GDM1 (cell line): ENCODE measurements around the gene CTH.
"Not testable (repeated sequence)": the region's sequence is repeated elsewhere in the genome, so short reads cannot be mapped to it uniquely, and the experiment has no call there.

Experiments used
- DNase-seq: peaks from one replicate; lab custom pipeline; 2025; lab: John Stamatoyannopoulos, UW

Gene CTH

DNA sequence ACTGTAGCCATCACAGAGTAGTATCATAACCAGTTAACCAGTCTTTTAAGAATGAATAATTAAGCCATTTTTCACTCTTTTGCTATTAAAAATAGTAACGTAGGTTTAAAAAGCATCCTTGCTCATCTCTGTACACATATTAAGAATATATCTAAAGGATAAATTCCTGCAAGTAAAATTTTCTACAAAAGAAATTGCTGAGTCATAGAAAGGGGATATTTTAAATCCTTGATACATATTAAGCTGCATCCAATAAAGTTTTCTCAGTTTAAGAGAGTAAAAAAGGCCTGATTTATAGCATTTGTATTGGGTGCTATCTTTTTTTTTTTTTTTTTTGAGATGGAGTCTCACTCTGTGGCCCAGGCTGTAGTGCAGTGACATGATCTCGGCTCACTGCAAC, 1.9 kb upstream of the CTH start:
- DNase-seq, result no peak

DNA sequence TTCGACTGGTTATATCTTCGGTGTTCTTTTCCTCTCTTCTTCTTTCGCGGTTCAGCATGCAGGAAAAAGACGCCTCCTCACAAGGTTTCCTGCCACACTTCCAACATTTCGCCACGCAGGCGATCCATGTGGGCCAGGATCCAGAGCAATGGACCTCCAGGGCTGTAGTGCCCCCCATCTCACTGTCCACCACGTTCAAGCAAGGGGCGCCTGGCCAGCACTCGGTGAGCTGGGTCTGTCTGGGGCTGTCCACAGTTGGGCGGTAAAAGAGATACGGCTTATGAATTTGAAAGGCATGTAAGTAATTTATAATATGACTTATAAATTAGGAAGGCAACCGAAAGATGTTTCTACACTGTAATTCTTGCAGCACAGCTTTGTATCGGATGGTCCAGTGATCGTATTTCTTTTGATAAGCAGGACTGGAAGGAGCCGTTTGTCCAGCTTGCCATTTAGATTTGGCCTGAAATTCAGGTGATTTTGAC, 334 bp downstream of the CTH start:
- DNase-seq, result no peak

DNA sequence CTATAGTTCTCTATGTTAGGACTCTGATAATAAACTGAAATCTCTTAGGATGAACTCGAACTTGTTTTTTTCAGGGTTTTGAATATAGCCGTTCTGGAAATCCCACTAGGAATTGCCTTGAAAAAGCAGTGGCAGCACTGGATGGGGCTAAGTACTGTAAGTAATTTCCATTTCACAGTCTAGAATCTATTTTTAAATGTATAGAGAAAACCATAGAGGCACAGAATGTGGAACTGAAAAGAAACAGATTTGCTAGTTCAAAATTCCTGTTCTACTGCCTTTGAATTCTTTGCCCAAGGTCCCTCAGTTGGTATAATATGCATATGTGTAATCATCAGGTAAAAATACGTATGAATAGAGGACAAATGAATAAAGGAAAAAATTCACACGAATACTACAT, 4.8 kb downstream of the CTH start:
- DNase-seq, result no peak

DNA sequence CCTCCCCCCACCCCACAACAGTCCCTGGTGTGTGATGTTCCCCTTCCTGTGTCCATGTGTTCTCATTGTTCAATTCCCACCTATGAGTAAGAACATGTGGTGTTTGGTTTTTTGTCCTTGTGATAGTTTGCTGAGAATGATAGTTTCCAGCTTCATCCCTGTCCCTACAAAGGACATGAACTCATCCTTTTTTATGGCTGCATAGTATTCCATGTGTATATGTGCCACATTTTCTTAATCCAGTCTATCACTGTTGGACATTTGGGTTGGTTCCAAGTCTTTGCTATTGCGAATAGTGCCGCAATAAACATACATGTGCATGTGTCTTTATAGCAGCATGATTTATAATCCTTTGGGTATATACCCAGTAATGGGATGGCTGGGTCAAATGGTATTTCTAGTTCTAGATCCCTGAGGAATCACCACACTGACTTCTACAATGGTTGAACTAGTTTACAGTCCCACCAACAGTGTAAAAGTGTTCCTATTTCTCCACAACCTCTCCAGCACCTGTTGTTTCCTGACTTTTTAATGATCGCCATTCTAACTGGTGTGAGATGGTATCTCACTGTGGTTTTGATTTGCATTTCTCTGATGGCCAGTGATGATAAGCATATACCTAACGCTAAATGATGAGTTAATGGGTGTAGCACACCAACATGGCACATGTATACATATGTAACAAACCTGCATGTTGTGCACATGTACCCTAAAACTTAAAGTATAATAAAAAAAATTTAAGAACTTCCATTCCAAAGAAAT, 8.1 kb downstream of the CTH start:
- not testable (repeated sequence) for DNase-seq

DNA sequence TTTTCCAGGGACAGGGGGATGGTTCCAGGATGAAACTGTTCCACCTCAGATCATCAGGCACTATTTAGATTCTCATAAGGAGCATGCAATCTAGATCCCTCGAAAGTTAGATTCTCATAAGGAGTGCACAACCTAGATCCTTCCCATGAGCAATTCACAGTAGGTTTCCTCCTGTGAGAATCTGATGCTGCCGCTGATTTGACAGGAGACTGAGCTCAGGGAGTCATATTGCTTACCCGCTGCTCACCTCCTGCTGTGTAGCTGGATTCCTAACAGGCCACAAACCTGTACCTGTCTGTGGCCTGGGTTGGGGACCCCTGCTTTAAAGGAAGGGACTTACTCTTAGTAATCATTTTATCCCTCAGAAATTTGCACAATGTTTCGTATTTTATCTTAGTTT, 9.3 kb downstream of the CTH start:
- DNase-seq, result no peak

DNA sequence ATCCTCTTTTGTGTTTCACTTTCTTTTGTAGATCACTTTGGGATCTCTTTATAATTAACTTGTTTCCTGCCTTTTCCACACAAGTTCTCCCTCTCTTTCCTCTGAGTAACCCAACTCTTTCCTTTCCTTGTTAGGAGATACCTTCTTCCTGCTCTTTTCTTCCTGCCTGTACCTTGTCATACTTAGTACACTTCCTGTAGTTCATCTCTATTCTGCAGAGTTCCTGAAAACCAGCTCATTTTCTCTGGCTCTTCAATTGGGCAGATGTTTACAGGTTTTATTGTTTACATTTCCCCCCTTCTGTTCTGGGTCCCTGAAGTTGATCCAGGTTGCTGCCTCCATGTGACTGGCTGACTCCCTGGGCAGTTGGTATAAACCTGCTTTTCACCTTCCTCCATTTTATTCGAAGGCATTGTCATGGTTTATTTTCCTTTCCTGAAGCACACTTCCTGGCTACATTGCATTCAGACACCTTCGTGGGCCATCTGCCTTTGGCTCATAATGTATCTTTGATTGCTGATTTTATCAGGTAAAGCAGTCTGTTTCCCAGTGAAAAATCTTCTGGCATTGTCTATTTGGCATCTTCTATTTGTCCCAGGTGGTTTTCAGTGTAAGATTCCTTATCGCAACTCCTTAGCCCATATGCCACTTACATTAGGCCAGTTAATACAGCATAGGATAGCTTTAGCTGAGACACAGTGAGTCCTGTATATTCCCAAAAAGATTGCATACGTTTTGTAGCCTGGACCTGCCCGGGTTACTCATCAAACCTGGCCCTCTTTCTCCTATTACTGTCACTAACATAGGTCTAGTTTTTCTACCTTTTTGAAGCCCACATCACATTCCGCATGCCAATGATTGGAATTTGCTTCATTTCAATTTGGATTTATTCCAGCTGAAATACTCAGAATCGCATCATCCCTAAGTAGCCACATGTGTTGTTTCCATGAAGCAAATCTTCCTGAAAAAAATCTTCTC, 15.4 kb downstream of the CTH start:
- DNase-seq, result no peak

DNA sequence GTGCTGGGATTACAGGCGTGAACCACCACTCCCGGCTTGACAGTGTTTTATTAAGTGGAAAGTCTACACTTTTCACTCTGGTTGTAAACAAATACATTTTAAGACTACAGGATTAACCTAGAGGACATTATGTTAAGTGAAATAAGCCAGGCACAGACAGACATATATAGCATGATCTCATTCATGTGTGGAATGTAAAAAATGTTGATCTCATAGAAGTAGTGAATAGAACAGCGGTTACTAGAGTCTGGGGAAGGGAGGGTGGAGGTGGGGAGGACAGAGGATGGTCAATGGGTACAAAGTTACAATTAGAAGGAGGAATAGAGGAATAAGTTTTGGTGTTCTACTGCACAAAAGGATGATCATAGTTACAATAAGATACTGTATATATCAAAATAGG, 16.9 kb downstream of the CTH start:
- DNase-seq, result no peak

DNA sequence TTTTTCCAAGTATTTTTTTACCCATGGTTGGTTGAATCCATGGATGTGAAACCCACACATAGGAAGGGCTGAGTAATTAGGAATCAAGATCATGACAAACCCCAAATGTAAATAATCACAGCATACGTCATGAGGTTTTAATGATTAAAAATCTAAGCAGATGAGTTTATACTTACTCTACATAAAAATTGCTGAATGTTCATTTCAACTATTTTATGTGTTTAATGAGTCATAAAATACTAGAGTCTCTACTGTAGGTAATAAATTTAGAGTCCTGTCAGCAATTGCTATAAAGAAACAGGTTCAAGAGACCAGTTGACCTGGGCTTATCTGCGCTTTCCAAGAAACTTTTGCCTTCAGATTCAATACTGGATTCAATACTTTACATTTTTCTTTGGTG, 18.2 kb downstream of the CTH start:
- DNase-seq, result no peak

DNA sequence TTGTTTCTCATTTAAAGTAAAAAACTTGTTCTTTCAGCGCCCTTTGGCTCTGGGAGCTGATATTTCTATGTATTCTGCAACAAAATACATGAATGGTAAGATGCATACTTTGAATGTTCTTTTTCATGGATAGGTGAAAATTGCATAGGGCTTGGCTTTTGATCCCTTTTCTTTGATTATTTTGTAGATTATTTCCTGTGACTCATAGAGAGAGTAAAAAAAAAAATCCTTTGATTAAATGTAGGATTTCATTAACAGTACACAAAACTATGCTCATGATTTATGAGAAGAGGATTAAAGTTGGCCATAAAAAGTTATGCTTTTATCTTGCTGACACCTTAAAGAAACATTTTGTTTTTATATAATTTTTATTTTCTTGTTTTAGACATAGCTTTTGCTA, 18.7 kb downstream of the CTH start:
- DNase-seq, result no peak

DNA sequence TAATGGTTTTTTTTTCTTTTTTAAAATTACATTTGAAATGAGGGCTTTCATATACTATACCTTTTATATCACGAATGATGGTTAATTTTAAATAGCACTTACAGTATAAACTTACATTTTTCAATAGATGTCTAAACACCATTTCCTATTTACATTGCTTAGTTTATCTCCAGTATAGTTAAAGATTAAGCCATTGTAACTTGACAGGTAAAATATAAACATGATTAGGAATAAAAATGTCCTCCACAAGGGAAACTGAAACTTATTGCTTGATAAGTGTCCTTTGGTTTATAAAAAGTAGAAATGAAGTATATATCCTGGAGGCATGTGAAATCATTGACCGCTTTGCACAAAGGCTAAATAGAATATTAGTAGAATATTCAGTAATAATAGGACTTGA, 20.2 kb downstream of the CTH start:
- no peak for DNase-seq

DNA sequence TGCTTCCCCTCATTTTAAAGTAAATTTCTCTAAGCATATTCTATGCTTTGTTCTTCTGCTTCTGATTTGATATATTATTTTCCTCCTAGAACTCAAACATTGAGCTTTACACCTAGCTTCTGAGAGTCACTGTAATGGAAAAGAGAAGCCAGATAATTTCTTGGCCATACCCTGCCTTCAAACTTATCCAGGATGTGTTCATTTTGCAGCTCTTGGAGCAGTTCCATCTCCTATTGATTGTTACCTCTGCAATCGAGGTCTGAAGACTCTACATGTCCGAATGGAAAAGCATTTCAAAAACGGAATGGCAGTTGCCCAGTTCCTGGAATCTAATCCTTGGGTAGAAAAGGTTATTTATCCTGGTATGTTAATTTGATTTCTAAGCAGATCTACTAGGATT, 20.8 kb downstream of the CTH start:
- DNase-seq, result no peak

DNA sequence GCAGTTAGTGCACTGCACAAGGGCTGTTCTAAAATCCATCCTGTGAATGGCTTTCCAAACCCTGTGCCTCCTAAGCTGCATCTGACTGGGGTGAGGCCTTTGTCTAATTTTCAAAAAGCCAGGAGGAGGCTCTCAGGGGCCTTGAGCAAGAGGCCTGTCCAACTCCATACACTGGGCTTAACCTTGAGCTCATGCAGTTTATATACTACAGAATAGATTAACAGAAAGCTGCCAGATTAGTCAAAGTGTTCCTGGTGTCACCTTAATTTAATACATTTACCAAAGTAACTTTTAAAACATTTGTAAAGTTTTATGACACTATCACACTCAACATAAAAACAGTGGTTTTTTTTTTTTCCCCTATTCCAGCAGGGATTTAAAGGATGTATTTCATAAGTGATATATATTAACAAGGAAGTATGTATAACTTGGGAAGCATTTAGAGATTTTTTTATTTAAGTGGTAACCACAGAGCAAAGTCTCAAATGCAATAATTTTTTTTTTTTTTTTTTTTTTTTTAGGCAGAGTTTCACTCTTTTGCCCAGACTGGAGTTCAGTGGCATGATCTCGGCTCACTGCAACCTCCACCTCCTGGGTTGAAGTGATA, 23.3 kb downstream of the CTH start:
- DNase-seq, result no peak

DNA sequence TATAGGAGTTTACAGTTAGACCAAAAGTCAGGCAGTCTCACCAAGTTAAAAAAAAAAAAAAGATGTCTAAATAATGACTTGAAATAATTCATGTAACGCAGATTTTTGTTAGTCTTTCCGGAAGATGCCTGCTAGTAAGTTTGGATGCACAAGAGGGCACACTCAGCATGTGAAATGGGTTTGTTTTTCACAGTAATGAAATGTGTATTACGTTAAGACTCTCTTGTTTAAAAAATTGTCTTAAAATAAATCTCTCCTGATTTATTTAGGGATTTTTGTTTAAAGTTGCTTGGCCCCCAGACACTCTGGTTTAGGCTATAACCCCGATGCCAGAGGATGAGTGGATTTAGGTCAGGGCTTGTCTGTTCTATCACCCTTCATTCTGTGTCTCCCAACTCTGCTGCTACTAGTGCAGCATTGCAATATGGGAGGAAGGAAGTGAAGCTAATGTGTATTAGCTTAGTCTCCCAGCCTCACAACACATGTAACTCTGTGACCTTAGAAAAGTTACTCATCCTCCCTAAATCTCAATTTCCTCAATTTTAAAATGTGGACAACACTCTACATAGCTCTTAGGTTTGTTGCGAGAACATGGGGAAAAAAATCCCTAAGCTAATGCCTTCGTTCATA, 25.7 kb downstream of the CTH start:
- no peak for DNase-seq

DNA sequence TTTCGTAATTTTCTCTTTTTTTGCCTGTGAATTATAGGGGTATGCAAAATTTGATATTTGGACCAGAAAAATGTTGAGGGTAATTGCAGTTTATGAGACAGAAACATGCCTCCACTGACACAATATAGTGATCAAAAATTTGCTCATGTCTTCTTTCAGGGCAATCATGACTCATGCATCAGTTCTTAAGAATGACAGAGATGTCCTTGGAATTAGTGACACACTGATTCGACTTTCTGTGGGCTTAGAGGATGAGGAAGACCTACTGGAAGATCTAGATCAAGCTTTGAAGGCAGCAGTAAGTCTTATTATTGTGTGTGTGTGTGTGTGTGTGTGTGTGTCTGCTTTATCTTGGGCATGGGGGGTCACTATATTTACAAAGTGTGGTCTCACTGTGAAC, 27.5 kb downstream of the CTH start:
- DNase-seq, result no peak

DNA sequence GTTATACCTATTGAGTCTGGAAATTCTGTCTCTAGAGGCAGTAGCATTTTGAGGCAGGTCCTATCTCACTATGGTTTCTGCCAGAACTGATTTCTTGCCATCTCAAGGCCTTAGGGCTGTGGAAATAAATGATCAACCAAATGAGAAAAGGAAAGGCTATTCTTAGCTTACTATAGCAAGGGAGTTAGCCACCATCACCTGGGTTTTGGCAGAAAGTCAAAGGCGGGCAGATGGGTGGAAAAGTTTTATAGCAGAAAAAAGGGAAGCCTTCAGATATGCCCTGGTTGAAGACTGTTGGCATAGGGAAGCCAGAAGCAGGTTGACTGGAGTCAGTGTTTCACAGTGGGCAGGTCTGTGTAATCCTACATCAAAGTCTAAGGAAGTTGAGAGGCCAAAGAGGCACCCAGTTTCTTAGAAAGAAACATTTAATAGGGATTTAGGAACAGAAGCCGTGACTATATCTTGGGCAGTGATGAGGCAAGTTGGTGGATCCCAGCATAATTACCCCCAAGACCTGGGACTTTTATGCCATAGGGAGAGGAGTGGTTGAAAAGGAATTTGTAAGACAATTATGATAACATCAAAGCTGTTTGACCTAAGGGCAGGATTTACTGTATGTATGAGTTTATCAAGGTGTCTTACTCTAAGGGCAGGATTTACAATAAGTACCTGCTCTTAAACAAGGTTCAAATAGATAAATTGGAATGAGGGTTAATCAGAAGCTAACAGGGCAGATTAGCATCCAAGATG, 29.7 kb downstream of the CTH start:
- no peak for DNase-seq

DNA sequence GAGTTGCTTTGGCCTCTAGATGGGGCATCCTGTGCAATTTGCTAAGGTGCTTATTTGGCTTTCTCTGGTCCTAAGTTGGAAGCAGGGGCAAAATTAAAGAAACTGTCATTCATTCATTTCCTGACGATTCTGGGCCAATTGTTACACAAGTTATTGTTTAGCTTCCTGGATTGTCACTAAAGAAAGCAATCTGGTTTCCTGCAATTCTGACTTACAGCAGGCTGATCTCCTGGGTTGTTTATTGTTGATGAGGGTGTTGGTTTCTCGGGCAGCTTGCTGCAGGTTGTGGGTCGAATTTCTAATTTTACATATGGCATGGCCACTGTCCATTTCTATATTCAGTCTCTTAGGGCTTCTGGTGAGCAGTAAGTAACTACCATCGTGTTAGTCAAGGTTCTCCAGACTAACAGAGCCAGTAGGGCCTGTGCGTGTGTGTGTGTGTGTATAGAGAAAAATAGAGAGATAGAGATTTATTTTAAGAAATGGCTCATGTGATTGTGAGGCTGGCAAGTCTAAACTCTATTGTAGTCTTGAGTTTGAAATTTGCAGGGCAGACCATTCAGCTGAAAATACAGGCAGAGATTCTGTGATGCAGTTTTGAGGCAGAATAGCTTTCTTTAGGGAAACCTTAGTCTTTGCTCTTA, 30.4 kb downstream of the CTH start:
- DNase-seq, result no peak

DNA sequence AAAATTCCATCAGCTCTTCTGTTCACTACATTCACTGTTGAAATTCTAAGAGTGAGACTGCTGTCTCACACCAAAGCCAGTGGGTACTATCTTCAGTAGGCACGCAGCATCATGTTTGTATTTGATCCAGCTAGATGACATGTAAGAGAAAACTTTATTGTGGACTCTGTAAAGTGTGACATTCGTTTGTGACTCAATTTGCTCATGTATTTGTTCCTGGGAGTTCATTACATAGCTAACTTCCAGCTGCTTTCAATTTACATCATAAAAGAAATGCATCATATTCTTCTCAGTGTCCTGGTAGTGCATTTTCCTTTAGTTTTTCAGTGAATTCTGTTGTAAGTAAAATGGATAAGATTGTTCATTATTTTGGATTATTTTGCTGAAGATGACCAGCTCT, 31.4 kb downstream of the CTH start:
- no peak for DNase-seq

DNA sequence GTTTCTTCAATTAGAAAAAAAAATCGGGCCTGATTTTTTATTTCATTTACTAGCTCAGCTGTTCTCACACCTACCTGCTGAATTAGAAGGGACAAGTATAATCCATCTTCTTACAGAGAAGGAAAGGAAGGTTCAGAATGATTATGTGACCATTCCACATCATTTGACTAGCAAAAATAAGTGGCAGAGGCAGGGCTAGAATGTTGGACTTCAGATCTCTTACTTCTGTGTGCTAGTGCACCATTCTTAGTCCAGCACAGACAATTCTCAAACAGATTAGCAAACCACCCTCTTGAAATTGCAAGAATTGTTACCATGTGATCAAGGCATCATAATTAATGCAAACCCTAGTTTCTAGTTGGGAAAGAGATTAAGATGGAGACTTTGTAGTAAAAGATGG, 32.7 kb downstream of the CTH start:
- DNase-seq, result no peak

DNA sequence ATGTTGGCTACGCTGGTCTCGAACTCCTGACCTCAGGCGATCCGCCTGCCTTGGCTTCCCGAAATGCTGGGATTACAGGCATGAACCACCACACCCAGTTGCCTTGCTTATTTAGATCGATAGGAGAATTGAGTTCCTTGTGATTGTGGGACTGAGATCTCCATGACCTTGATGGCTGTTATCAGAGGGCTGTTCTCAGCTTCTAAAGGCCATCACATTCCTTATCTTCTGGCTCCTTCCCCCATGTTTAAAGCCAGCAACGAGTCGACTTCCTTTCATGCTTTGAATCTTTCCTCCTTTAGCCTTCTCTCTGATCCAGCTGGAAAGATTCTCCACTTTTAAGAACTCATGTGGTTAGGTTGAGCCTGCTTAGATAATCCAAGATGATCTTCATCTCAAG, 38.0 kb downstream of the CTH start:
- DNase-seq, result no peak

DNA sequence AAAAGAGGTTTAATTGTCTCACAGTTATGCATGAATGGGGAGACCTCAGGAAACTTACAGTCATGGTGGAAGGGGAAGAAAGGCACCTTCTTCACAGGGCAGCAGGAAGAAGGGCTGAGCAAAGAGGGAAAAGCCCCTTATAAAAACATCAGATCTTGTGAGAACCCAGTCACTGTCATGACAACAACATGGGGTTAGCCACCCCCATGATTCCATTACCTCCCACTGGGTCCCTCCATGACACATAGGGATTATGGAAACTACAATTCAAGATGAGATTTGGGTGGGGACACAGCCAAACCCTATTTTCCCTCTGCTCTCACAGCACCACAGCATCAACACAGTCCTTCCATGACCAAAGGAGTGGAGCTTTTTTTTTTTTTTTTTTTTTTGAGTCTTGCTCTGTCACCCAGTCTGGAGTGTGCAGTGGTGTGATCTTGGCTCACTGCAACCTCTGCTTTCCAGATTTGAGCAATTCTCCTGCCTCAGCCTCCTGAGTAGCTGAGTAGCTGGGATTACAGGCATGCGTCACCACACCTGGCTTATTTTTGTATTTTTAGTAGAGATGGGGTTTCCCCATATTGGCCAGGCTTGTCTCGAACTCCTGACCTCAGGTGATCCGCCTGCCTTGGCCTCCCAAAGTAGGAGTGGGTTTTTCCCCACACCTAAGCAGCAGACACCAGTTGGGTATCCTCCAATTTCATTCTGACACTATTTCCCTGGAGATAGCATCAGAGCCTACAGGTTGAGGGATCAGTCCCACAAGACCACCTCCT, 41.3 kb downstream of the CTH start:
- DNase-seq, result not testable (repeated sequence)
